Sigmoid colon (tissue), 7 donors: ENCODE data around the gene UROC1. TPM values are rescaled to one million over a fixed set of nuclear protein-coding genes. Genes with fewer than 3 reads are reported as not detected.

ENCODE experiments used
- DNase-seq: peaks from one replicate; pipeline ENCODE4 v3.0.0-alpha.2; 2019
- H3K27ac ChIP-seq, 4 donors: fragments of 200-600 bp; sonication (generic); one replicate each; pipeline ENCODE4 v1.5.1; 2016 to 2019; ENCODE audit warnings: mild to moderate bottlenecking in 1 of 4
- H3K27me3 ChIP-seq, 3 donors: fragments of 200-600 bp; sonication (generic); one replicate each; pipeline ENCODE4 v1.5.1; 2019; ENCODE audit warnings: mild to moderate bottlenecking in 1 of 3
- H3K36me3 ChIP-seq, 4 donors: fragments of 200-600 bp; sonication (generic); one replicate each; pipeline ENCODE4 v1.5.1; 2016 to 2019
- H3K4me1 ChIP-seq, 4 donors: fragments of 200-600 bp; sonication (generic); one replicate each; pipeline ENCODE4 v1.5.1; 2017 to 2019
- H3K4me3 ChIP-seq, 4 donors: fragments of 200-600 bp; sonication (generic); one replicate each; pipeline ENCODE4 v1.5.1; 2017 to 2019; ENCODE audit warnings: mild to moderate bottlenecking in 2 of 4, moderate library complexity in 1 of 4
- H3K9me3 ChIP-seq, 4 donors: fragments of 200-600 bp in 3 of 4; sonication (generic) in 3 of 4; one replicate each; pipeline versions ENCODE4 v1.5.1 to v1.6.1; 2013 to 2019
- EP300 ChIP-seq, 4 donors: sonication (generic); formaldehyde crosslinking; IDR thresholded peaks; one replicate each; pipeline ENCODE4 v1.6.1; 2017; ENCODE audit warnings: antibody characterized with exemption in 4 of 4
- POLR2A ChIP-seq, 2 donors: fragments of 450-650 bp; IDR thresholded peaks; one replicate each; pipeline ENCODE4 v1.6.1; 2016; ENCODE audit warnings: antibody characterized with exemption in 2 of 2, mild to moderate bottlenecking in 2 of 2, moderate library complexity in 2 of 2
- POLR2AphosphoS5 ChIP-seq, 4 donors: sonication (generic); formaldehyde crosslinking; IDR thresholded peaks; one replicate each; pipeline ENCODE4 v1.6.1; 2017; ENCODE audit warnings: antibody characterized with exemption in 4 of 4
- WGBS, 2 donors: extraction: QIAGEN DNeasy Blood & Tissue Kit; methylation state at CpG; one replicate each; pipeline ENCODE4 v1.1.7; 2013; 5-methylcytosine and 5-hydroxymethylcytosine counted together
- intact Hi-C: fragments of 100-400 bp; cut with DNase I; formaldehyde crosslinking; loops from one replicate; pipeline ENCODE4 v1.15.1; 2023
- polyA plus RNA-seq, 3 donors: library from polyadenylated mRNA; stranded (reverse); fragments of 200-250 nt; gene quantifications; one replicate each; pipeline ENCODE4 v1.2.3, GENCODE V29; 2013
- total RNA-seq, 4 donors: library from RNA; depleted of rRNA; stranded (reverse); fragments of >200 nt; gene quantifications; one replicate each; pipeline ENCODE4 v1.1.0, GENCODE V29; 2016
- TF ChIP-seq, protein P1 (sequence below), 4 experiments: fragments of 450-650 bp in 3 of 4; fragments of 200-600 bp in 1 of 4; IDR thresholded peaks; one replicate each; pipeline ENCODE4 v1.5.1; 2016 to 2019; ENCODE audit warnings: antibody characterized with exemption in 4 of 4, mild to moderate bottlenecking in 3 of 4, moderate library complexity in 2 of 4
- donor health status: healthy with polysubstance abuse.
- donor health status: Bipolar disorder and iron deficiency.
- donor health status: healthy.

The UROC1 gene
- total and polyA plus RNA-seq, 7 donors = 0.03 TPM; not detected in 6

DNA sequence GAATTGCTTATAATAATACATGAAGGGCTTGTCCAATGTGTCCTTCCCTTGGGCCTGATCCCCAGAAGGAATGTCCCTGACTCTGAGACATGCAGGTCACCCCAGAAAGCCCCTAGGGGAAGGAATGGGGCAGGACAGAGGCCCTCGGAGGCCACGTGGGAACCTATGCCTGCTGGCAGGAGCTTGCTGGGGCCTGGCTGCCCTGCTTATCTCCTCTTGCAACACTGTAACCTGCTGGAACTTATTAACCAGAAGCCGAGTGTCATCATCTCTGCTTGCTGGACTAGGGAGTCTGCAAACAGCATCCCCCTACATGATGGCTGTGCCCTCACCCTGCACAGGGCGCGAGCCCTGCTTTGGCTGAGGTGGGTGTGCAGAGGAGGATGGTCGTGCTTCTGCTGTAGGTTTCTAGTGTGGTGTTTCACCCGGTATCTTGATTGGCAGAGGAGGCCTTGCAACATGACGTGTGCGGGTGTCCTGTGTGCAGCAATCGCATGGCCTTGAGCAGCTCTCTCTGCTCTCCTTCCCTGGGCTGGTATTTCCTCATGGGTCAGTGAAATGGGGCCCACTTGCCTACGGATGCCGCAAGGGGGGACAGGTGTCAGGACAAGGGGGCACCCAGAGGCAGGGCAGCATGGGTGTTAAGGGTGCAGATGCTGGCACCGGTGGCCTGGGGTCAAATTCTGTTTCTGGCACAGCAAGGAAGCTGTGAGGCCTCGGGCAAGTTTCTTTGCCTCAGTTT lies 11.4 kb upstream of the UROC1 start:
- H3K4me1 ChIP-seq = peaks cover 0 to 10% (median 9%) of the 10 kb centered on the region in 4 donors
- H3K27me3 ChIP-seq = peaks cover 6 to 21% (median 8%) of the 10 kb centered on the region in 3 donors
- TF ChIP-seq, protein P1, sequence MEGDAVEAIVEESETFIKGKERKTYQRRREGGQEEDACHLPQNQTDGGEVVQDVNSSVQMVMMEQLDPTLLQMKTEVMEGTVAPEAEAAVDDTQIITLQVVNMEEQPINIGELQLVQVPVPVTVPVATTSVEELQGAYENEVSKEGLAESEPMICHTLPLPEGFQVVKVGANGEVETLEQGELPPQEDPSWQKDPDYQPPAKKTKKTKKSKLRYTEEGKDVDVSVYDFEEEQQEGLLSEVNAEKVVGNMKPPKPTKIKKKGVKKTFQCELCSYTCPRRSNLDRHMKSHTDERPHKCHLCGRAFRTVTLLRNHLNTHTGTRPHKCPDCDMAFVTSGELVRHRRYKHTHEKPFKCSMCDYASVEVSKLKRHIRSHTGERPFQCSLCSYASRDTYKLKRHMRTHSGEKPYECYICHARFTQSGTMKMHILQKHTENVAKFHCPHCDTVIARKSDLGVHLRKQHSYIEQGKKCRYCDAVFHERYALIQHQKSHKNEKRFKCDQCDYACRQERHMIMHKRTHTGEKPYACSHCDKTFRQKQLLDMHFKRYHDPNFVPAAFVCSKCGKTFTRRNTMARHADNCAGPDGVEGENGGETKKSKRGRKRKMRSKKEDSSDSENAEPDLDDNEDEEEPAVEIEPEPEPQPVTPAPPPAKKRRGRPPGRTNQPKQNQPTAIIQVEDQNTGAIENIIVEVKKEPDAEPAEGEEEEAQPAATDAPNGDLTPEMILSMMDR (IDR thresholded peaks at IDR 0.05) = no peak
- TF ChIP-seq EP300 (IDR thresholded peaks at IDR 0.05) = no peak
- no peak for TF ChIP-seq POLR2A (IDR thresholded peaks at IDR 0.05)
- TF ChIP-seq POLR2AphosphoS5 (IDR thresholded peaks at IDR 0.05) = no peak
- DNase-seq = peak; percentile 62
- no peak overlapping the region for H3K27ac ChIP-seq
- WGBS, 2 donors = 72 to 76% methylated on average over 14 of the region's 14 CpGs
- intact Hi-C loops = loop anchor here (10.0 kb wide), 2 partner anchors 126 to 1016 kb away; partner anchors contain the start of gene TXNRD3
- H3K36me3 ChIP-seq = no peaks in the 10 kb centered on the region
- no peaks in the 10 kb centered on the region for H3K9me3 ChIP-seq
- no peak overlapping the region for H3K4me3 ChIP-seq

DNA sequence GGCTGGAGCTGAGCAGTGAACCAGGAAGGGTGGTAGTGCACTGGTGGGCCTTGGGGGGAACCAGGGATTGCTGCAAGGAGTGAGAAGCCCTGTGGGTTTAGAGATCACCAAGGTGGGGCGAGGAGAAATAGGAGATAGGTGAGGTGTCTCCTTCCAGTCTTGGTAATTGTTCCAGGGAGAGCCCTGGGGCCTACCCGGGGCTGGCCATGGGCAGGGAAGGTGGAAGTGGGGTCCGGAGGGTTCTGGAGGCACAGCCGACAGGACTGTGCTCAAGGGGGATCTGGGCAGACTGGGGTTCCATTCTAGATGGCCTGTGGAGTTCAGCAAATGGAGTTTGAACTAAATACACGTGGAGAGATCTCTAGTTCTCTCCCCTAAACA lies 10.8 kb upstream of the UROC1 start:
- no peak overlapping the region for H3K27ac ChIP-seq
- intact Hi-C loops = loop anchor here (10.0 kb wide), 2 partner anchors 126 to 1016 kb away; partner anchors contain the start of gene TXNRD3
- 79 to 82% methylated on average over 5 of the region's 5 CpGs for WGBS, 2 donors
- peak; percentile 35 for DNase-seq
- H3K9me3 ChIP-seq = no peaks in the 10 kb centered on the region
- peaks cover 0 to 15% (median 13%) of the 10 kb centered on the region in 4 donors for H3K4me1 ChIP-seq
- no peak for TF ChIP-seq POLR2AphosphoS5 (IDR thresholded peaks at IDR 0.05)
- TF ChIP-seq POLR2A (IDR thresholded peaks at IDR 0.05) = no peak
- no peak for TF ChIP-seq EP300 (IDR thresholded peaks at IDR 0.05)
- TF ChIP-seq, protein P1 (IDR thresholded peaks at IDR 0.05) = no peak
- peaks cover 8 to 27% (median 10%) of the 10 kb centered on the region in 3 donors for H3K27me3 ChIP-seq
- no peak overlapping the region for H3K4me3 ChIP-seq
- no peaks in the 10 kb centered on the region for H3K36me3 ChIP-seq

DNA sequence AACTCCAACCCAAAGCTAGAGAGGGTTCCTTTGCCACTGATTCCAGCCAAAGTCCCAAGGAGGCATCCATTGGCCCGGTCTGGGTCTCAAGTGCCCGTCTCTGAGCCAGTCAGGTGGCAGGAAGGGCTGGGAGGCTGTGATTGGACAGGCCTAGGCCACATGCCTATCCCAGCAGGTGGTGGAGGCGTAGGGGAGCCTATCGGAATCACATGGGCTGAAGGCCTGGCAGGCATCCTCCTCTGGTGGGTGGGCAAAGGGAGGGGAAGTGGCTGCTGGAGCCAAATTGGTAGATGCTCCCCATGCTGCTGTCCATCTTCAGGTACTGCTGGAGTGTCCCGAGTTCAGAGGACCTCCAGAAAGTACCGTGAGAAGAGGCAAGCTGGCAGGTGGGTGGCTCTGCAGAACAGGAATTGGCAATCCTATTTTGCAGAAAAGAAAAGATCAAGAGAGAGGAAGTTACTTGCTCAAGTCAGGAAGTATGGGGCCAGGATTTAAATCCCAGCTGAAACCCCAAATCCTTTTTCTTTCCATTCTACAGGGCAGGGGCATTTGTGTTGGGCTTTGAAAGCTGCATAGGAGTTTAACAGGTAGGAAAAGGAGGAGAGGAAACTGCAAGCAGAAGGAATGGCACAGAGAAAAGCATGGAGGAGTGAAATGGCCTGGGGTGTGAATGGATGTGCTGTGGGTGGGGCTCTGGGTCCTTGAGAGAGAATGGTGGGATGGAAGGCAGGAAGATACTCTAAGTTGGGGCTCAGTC lies 10.1 kb upstream of the UROC1 start:
- Histone ChIP-seq H3K4me3 (no peak overlapping the region), H3K4me1 (peaks cover 0 to 15% (median 13%) of the 10 kb centered on the region in 4 donors), H3K27ac (no peak overlapping the region), H3K36me3 (no peaks in the 10 kb centered on the region), H3K27me3 (peaks cover 8 to 34% (median 15%) of the 10 kb centered on the region in 3 donors), H3K9me3 (no peaks in the 10 kb centered on the region)
- intact Hi-C loops = loop anchor here (10.0 kb wide), 2 partner anchors 127 to 1017 kb away; partner anchors contain the start of gene TXNRD3
- 75 to 84% methylated on average over 6 of the region's 6 CpGs for WGBS, 2 donors
- DNase-seq = peak; percentile 36
- TF ChIP-seq EP300 (IDR thresholded peaks at IDR 0.05) (no peak), POLR2AphosphoS5 (IDR thresholded peaks at IDR 0.05) (no peak), POLR2A (IDR thresholded peaks at IDR 0.05) (no peak)
- TF ChIP-seq, protein P1 (IDR thresholded peaks at IDR 0.05) = no peak

- Histone ChIP-seq H3K36me3 (no peaks in the 10 kb centered on the region), H3K4me1 (peaks cover 0 to 15% (median 13%) of the 10 kb centered on the region in 4 donors), H3K27me3 (peaks cover 8 to 34% (median 15%) of the 10 kb centered on the region in 3 donors), H3K4me3 (no peak overlapping the region), H3K9me3 (no peaks in the 10 kb centered on the region), H3K27ac (no peak overlapping the region)
- TF ChIP-seq EP300 (IDR thresholded peaks at IDR 0.05) = no peak
- no peak for TF ChIP-seq POLR2AphosphoS5 (IDR thresholded peaks at IDR 0.05)
- TF ChIP-seq, protein P1 (IDR thresholded peaks at IDR 0.05) = no peak
- no peak for TF ChIP-seq POLR2A (IDR thresholded peaks at IDR 0.05)
- DNase-seq = peak; percentile 47
- intact Hi-C loops = loop anchor here (10.0 kb wide), 2 partner anchors 128 to 1018 kb away; partner anchors contain the start of gene TXNRD3
- 90% methylated on average over 7 of the region's 7 CpGs for WGBS, 2 donors
Measured at GRCh38 chr3:126527006-126527405, 9.4 kb upstream of the UROC1 start.
